ENCODE results near the gene CHM.
"Not testable (repeated sequence)": the region's sequence is repeated elsewhere in the genome, so short reads cannot be mapped to it uniquely, and the experiment has no call there.

- TF ChIP-seq, protein P1, sequence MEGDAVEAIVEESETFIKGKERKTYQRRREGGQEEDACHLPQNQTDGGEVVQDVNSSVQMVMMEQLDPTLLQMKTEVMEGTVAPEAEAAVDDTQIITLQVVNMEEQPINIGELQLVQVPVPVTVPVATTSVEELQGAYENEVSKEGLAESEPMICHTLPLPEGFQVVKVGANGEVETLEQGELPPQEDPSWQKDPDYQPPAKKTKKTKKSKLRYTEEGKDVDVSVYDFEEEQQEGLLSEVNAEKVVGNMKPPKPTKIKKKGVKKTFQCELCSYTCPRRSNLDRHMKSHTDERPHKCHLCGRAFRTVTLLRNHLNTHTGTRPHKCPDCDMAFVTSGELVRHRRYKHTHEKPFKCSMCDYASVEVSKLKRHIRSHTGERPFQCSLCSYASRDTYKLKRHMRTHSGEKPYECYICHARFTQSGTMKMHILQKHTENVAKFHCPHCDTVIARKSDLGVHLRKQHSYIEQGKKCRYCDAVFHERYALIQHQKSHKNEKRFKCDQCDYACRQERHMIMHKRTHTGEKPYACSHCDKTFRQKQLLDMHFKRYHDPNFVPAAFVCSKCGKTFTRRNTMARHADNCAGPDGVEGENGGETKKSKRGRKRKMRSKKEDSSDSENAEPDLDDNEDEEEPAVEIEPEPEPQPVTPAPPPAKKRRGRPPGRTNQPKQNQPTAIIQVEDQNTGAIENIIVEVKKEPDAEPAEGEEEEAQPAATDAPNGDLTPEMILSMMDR (IDR thresholded peaks at IDR 0.05), result not testable (repeated sequence)
- not testable (repeated sequence) for TF ChIP-seq POLR2A (IDR thresholded peaks at IDR 0.05); POLR2AphosphoS5 (IDR thresholded peaks at IDR 0.05; ENCODE audit: insufficient read depth in 1 of 2, low read depth in 1 of 2)
Observed at GRCh38 chrX:86009803-86010202, 37.6 kb downstream of the CHM start.

All from vagina (tissue), 2 donors.